HG03378 (cell line): ENCODE data around the gene SEPSECS.

Source experiments
- ATAC-seq: cut with Tn5 transposase; IDR thresholded peaks from one replicate; pipeline ENCODE4 v1.9.1; 2021; ENCODE audit warnings: mild to moderate bottlenecking, moderate library complexity; ENCODE audit not compliant: unreplicated experiment

SEPSECS gene

GRCh38 chr4:25159837-25160713, at the start of gene SEPSECS:
TSS of gene SEPSECS (minus strand) at chr4:25160449. CDS start at chr4:25160369, 80 bp downstream.
- ATAC-seq: peak; percentile 86

- no peak for ATAC-seq
Observed at GRCh38 chr4:25209702-25210101, 49.5 kb upstream of the SEPSECS start.

GRCh38 chr4:25207997-25208396, 47.7 kb upstream of the SEPSECS start:
- no peak for ATAC-seq

DNA sequence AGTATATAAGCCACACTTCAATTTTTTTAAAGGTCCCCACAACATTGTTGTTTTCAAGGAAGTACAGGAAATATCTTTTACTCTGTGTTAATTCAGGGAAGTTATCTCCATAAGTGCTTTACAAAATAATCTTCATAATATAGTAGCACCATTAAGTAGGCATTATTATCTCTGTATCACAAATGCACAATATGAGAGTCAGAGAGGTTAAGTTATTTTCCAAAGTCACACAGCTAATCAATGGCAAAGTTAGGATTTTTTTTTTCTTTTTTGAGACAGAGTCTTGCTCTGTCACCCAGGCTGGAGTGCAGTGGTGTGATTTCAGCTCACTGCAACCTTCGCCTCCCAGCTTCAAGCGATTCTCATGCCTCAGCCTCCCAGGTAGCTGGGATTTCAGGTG, 38.5 kb upstream of the SEPSECS start:
- ATAC-seq: no peak

DNA sequence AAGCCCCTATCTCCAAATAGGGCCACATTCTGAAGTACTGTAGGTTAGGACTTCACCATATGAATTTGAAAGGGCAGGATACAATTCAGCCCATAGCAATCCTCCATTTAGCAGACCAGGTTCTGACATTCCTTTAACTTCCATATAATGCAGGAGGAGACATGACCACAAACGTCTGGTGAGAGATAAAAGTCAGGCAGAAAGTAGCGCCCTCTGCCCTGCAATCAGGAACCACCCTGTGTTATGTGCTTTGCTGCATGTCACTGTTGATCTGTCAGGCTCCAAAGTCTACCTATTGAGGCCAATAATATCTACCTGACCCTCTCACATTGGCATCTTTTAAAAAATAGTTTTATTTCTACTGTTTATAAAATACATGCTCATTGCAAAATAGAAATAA, 30.2 kb upstream of the SEPSECS start:
- ATAC-seq: no peak

DNA sequence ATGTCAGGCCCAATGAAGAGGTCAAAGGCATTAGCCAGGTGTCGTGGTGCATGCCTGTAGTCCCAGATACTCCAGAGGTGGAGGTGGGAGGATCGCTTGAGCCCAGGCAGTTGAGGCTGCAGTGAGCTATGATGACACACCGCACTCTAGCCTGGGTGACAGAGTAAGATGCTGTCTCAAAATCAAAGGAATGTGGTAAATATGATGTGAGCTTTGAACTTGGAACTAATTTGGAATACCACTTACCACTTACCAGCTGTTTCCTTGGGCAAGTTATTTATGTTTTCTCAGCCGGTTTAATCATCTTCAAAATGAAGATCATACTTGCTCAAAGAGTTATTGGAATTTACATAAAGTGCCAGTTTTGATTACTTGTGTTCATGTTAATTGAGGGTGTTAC, 23.8 kb upstream of the SEPSECS start:
- ATAC-seq: no peak

DNA sequence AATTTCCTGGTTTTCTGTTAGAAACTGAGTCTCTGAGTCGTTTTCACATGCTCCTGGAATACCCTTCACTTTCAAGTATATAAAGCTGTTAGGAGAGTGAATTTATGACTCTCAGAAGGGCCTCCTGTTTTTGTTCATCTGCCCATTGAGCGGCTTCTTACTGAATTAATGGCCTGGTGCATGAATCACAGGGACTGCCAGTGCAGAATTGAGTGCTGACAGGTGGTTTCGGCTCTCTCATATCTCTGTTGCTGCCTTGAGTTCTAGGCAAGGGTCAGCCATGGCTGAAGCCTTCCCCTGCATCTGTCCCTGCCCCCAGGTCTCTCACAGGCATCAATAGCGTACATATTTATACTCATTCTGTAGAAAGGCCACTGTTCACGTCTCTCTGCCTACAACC, 22.7 kb upstream of the SEPSECS start:
- no peak for ATAC-seq

DNA sequence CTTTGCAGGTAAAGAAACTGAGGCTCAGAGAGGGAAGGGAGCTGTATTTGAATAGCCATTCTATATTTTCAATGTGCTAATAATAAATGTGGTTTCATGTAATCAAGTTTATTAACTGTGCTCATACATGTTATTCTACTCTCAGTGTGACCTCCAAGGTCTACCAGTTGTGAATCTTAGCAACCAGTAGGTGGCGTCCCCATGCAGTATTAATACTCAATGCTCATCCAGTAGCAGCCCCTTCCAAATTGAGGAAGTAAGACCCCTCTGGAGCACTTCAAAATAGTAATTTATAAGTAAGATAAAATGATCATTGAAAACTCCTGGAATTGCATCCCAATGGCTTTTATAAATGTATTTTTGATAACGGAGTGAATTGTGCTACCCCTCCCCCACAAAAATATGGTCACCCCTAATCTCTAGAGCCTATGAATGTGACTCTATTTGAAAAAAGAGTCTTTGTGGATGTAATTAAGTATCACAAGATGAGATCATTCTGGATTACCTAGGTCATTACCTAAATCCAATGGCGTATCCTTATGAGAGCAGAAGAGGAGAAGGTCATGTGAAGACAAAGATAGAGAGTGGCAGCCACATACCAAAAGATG, 20.4 kb upstream of the SEPSECS start:
- peak; percentile 91 for ATAC-seq

DNA sequence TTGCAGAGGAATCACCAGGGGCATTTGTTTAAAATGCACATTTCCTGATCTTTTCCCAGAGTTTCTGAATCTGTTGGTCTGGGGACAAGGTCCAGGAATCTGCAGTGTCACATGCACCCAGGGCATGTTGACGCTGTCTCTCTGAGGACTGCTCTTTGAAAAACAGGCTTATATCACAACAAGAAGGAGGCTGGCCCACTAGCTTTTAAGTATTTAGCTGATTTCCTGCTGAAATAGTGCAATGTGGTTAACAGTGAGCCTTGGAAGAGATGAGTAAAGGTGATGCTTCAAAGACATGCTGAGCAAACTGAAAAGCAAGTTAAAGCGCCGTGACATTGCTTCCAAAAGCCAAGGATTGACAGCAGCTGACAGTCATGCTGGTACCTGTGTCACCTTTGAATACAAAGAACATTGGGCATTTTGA, 18.6 kb upstream of the SEPSECS start:
- no peak for ATAC-seq

GRCh38 chr4:25177147-25177546, 16.9 kb upstream of the SEPSECS start:
- no peak for ATAC-seq

GRCh38 chr4:25174674-25175073, 14.4 kb upstream of the SEPSECS start:
- ATAC-seq: no peak

- peak; percentile 63 for ATAC-seq
Observed at GRCh38 chr4:25172961-25173915, 13.0 kb upstream of the SEPSECS start.

DNA sequence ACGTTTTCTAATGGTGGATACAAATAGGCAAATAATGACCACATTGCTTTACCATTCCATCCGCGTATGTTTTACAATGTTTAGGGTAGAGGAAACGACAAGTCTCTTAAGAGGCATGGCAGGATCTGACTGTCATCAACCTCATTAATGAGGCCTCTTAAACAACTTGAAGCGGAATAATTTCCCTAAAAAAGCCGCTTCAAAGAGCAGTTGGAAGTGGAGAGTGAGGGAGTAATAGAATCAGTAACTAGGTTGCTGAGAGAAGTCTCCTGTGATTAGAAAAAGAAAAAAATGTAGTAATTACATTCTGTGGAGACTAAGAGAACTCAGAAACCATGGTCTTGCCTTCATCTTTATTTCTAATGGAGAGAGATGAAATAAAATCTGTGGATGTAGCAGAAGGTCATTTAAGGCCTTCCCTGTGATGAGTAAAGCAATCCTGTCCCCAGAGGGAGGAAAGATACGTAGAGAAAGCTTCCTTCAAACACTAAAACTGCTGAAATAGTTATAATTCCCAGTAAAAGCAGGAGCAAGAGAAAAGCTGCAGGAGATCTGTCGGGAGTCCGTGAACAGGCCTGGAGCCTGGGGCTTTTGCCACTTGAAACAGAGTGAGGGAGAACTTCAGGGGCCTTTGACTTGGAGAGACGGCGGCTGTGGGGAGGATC, 11.1 kb upstream of the SEPSECS start:
- ATAC-seq: no peak

DNA sequence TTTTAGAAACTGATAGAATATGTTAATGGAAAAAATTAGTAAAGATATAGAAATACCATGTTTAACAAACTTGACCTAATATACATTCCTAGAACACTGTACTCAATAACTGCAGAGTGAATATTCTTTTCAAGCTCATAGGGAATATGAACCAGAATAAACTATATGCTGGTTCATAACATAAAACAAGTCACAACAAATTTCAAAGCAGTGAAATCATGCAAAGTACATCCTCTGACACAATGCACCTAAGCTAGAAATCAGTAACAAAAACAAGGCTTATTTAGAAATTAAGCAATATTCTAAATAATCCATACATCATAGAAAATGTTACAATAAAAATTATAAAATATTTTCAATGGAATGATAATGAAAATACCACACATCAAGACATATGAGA, 9.2 kb upstream of the SEPSECS start:
- ATAC-seq: no peak

GRCh38 chr4:25165916-25166315, 5.7 kb upstream of the SEPSECS start:
- ATAC-seq: no peak

- ATAC-seq: no peak
Observed at GRCh38 chr4:25163196-25163595, 2.9 kb upstream of the SEPSECS start.

GRCh38 chr4:25162566-25162965, 2.3 kb upstream of the SEPSECS start:
- ATAC-seq: no peak

DNA sequence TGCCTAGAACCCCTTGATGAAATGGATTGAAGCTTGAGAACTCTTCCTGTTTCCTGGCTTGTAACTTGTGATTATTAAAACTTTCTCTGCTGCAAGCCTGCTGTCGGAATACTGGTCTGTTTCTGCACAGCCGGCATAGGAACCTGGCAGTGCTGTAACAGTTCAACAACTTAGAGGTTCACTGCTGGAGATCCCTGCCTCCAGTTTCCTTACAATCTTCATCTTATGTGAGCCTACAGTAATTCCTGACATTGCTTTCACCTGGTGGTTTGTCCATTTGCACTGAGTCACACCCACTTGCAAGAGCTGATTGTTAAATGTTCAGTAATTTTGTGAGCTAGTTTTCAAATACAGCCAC, 1.3 kb upstream of the SEPSECS start:
- ATAC-seq: no peak

- no peak for ATAC-seq
Observed at GRCh38 chr4:25160714-25161592, 704 bp upstream of the SEPSECS start.

DNA sequence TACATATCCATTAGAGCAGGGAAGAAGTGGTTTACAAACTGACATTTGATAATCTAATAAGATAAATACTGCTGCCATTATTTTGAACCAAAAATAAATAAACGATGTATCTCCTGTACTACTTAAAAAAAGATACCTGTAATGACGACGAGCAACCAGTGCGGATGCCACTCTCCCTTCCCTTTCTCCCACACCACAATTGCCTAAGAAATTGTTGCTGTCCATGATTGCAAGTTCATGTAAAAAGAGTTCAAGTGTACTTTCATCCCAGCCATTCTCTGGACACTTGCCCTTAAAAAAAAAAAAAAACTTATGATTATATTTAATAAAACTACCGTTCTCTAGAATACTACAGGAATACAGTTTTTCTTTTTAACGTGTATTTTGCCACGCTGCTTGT, 1.4 kb downstream of the SEPSECS start:
- ATAC-seq: no peak
